HEK293 (cell line): ENCODE results near the gene PER1.

ENCODE experiments used
- CTCF ChIA-PET: fragments of 350-600 bp; formaldehyde crosslinking; extraction: SDS; loops from one replicate; lab custom pipeline; 2021; ENCODE audit warnings: antibody characterized with exemption; lab: Yijun Ruan, JAX
- POLR2A ChIA-PET: fragments of 300-600 bp; formaldehyde crosslinking; extraction: SDS; loops from one replicate; lab custom pipeline; 2020; ENCODE audit warnings: antibody characterized with exemption, inconsistent platforms; lab: Yijun Ruan, JAX
- H3K27ac ChIP-seq: fragments of 200-500 bp; sonication (Bioruptor generic); 2 replicates; pipeline ENCODE4 v1.5.1; 2014; ENCODE audit warnings: low read depth, low read length, control low read depth, inconsistent platforms; ENCODE audit errors: extremely low read depth
- H3K36me3 ChIP-seq, 2 experiments: fragments of 200-500 bp in 1 of 2; sonication (Bioruptor generic) in 1 of 2; 1 replicate in 1 of 2; 2 replicates in 1 of 2; pipeline ENCODE4 v1.5.1; 2014 to 2017; ENCODE audit warnings: inconsistent platforms in 2 of 2, low read length in 2 of 2; ENCODE audit not compliant: control insufficient read depth in 2 of 2, insufficient read depth in 1 of 2
- H3K4me1 ChIP-seq: fragments of 200-500 bp; sonication (Bioruptor generic); 2 replicates; pipeline ENCODE4 v1.5.1; 2014; ENCODE audit warnings: mild to moderate bottlenecking, low read length, inconsistent platforms; ENCODE audit not compliant: control insufficient read depth, insufficient read depth
- H3K4me3 ChIP-seq: 2 replicates; pipeline ENCODE4 v1.5.1; 2011; ENCODE audit warnings: low read depth, mild to moderate bottlenecking, control low read depth, low read length, moderate library complexity
- H3K9me3 ChIP-seq: fragments of 200-500 bp; sonication (Bioruptor generic); 2 replicates; pipeline ENCODE4 v1.5.1; 2014; ENCODE audit warnings: low read depth, low read length, inconsistent platforms; ENCODE audit not compliant: control insufficient read depth, insufficient read depth
- ATF2 ChIP-seq: fragments of 450-650 bp; formaldehyde crosslinking; IDR thresholded peaks from 2 replicates; pipeline ENCODE4 v1.5.1; 2016; ENCODE audit warnings: missing biosample characterization, missing genetic modification characterization, low read depth
- GLIS1 ChIP-seq: fragments of 450-650 bp; formaldehyde crosslinking; IDR thresholded peaks from 2 replicates; pipeline ENCODE4 v1.5.1; 2016; ENCODE audit warnings: missing biosample characterization, missing genetic modification characterization
- PATZ1 ChIP-seq: fragments of 450-650 bp; formaldehyde crosslinking; IDR thresholded peaks from 2 replicates; pipeline ENCODE4 v1.5.1; 2016; ENCODE audit warnings: missing biosample characterization, missing genetic modification characterization
- PRDM1 ChIP-seq: fragments of 450-650 bp; formaldehyde crosslinking; IDR thresholded peaks from 2 replicates; pipeline ENCODE4; 2016; ENCODE audit warnings: missing biosample characterization, missing genetic modification characterization
- RBAK ChIP-seq: fragments of 450-650 bp; formaldehyde crosslinking; IDR thresholded peaks from 2 replicates; pipeline ENCODE4 v1.5.1; 2016; ENCODE audit warnings: missing biosample characterization, missing genetic modification characterization
- TCF7L2 ChIP-seq: IDR thresholded peaks from 2 replicates; pipeline ENCODE4 v1.6.1; 2011; ENCODE audit warnings: low read depth, mild to moderate bottlenecking, inconsistent platforms, low read length, moderate library complexity, borderline replicate concordance
- WT1 ChIP-seq: fragments of 450-650 bp; formaldehyde crosslinking; IDR thresholded peaks from 2 replicates; pipeline ENCODE4 v1.5.1; 2016; ENCODE audit warnings: missing biosample characterization, missing genetic modification characterization
- YY1 ChIP-seq: fragments of 450-650 bp; formaldehyde crosslinking; IDR thresholded peaks from 2 replicates; pipeline ENCODE4 v1.5.1; 2018; ENCODE audit warnings: missing biosample characterization, missing genetic modification characterization
- ZBTB20 ChIP-seq: fragments of 450-650 bp; formaldehyde crosslinking; IDR thresholded peaks from 2 replicates; pipeline ENCODE4 v1.5.1; 2016; ENCODE audit warnings: missing biosample characterization, missing genetic modification characterization
- ZBTB7A ChIP-seq: fragments of 450-650 bp; formaldehyde crosslinking; IDR thresholded peaks from 2 replicates; pipeline ENCODE4 v1.5.1; 2016; ENCODE audit warnings: low read depth, missing biosample characterization, missing genetic modification characterization
- ZFHX2 ChIP-seq: fragments of 450-650 bp; formaldehyde crosslinking; conservative IDR thresholded peaks from 2 replicates; pipeline ENCODE4 v1.5.1; 2016; ENCODE audit warnings: missing biosample characterization, missing genetic modification characterization
- ZFP37 ChIP-seq: fragments of 450-650 bp; formaldehyde crosslinking; IDR thresholded peaks from 2 replicates; pipeline ENCODE4 v1.5.1; 2016; ENCODE audit warnings: missing biosample characterization, missing genetic modification characterization
- ZFP41 ChIP-seq: fragments of 450-650 bp; formaldehyde crosslinking; IDR thresholded peaks from 2 replicates; pipeline ENCODE4 v1.5.1; 2016; ENCODE audit warnings: missing biosample characterization, missing genetic modification characterization, borderline replicate concordance
- ZIC2 ChIP-seq: fragments of 450-650 bp; formaldehyde crosslinking; IDR thresholded peaks from 2 replicates; pipeline ENCODE4 v1.5.1; 2016; ENCODE audit warnings: missing biosample characterization, missing genetic modification characterization
- ZNF10 ChIP-seq: fragments of 450-650 bp; formaldehyde crosslinking; IDR thresholded peaks from 2 replicates; pipeline ENCODE4 v1.5.1; 2017; ENCODE audit warnings: missing biosample characterization, missing genetic modification characterization
- ZNF112 ChIP-seq: fragments of 450-650 bp; formaldehyde crosslinking; IDR thresholded peaks from 2 replicates; pipeline ENCODE4 v1.5.0; 2017; ENCODE audit warnings: missing biosample characterization, missing genetic modification characterization
- ZNF140 ChIP-seq: fragments of 450-650 bp; formaldehyde crosslinking; IDR thresholded peaks from 2 replicates; pipeline ENCODE4 v1.5.1; 2016; ENCODE audit warnings: missing biosample characterization, missing genetic modification characterization
- ZNF174 ChIP-seq: fragments of 450-650 bp; formaldehyde crosslinking; IDR thresholded peaks from 2 replicates; pipeline ENCODE4 v1.5.0; 2017; ENCODE audit warnings: missing biosample characterization, mild to moderate bottlenecking, missing genetic modification characterization
- ZNF184 ChIP-seq: fragments of 450-650 bp; IDR thresholded peaks from 2 replicates; pipeline ENCODE4 v1.5.1; 2018; ENCODE audit warnings: missing biosample characterization, mild to moderate bottlenecking, missing genetic modification characterization
- ZNF426 ChIP-seq: fragments of 450-650 bp; formaldehyde crosslinking; IDR thresholded peaks from 2 replicates; pipeline ENCODE4 v1.5.1; 2017; ENCODE audit warnings: missing biosample characterization, missing genetic modification characterization, mild to moderate bottlenecking, inconsistent platforms, moderate library complexity
- ZNF549 ChIP-seq: fragments of 450-650 bp; IDR thresholded peaks from 2 replicates; pipeline ENCODE4 v1.5.1; 2018; ENCODE audit warnings: missing biosample characterization, missing genetic modification characterization, mild to moderate bottlenecking, inconsistent platforms, moderate library complexity
- ZNF571 ChIP-seq: fragments of 450-650 bp; formaldehyde crosslinking; IDR thresholded peaks from 2 replicates; pipeline ENCODE4 v1.5.0; 2017; ENCODE audit warnings: missing biosample characterization, missing genetic modification characterization
- ZNF664 ChIP-seq: fragments of 450-650 bp; formaldehyde crosslinking; IDR thresholded peaks from 2 replicates; pipeline ENCODE4 v1.5.1; 2016; ENCODE audit warnings: missing biosample characterization, missing genetic modification characterization
- ZNF707 ChIP-seq: fragments of 450-650 bp; formaldehyde crosslinking; IDR thresholded peaks from 2 replicates; pipeline ENCODE4 v1.5.1; 2016; ENCODE audit warnings: missing biosample characterization, missing genetic modification characterization
- ZNF776 ChIP-seq: fragments of 450-650 bp; formaldehyde crosslinking; IDR thresholded peaks from 2 replicates; pipeline ENCODE4 v1.5.0; 2017; ENCODE audit warnings: missing biosample characterization, missing genetic modification characterization, borderline replicate concordance
- ZNF837 ChIP-seq: fragments of 450-650 bp; formaldehyde crosslinking; IDR thresholded peaks from 2 replicates; pipeline ENCODE4 v1.5.1; 2016; ENCODE audit warnings: missing biosample characterization, missing genetic modification characterization
- ZNF843 ChIP-seq: fragments of 450-650 bp; formaldehyde crosslinking; IDR thresholded peaks from 2 replicates; pipeline ENCODE4 v1.5.1; 2016; ENCODE audit warnings: missing biosample characterization, missing genetic modification characterization
- ZXDB ChIP-seq: fragments of 450-650 bp; formaldehyde crosslinking; IDR thresholded peaks from 2 replicates; pipeline ENCODE4 v1.5.1; 2016; ENCODE audit warnings: missing biosample characterization, missing genetic modification characterization
- TF ChIP-seq, protein P1 (sequence below): fragments of 450-650 bp; formaldehyde crosslinking; IDR thresholded peaks from 2 replicates; pipeline ENCODE4 v1.5.1; 2017; ENCODE audit warnings: missing biosample characterization, mild to moderate bottlenecking, missing genetic modification characterization, moderate library complexity
- TF ChIP-seq, protein P2 (sequence below): fragments of 450-650 bp; formaldehyde crosslinking; IDR thresholded peaks from 2 replicates; pipeline ENCODE4 v1.5.1; 2016; ENCODE audit warnings: missing biosample characterization, missing genetic modification characterization, low read depth
- TF ChIP-seq, protein P3 (sequence below): fragments of 450-650 bp; formaldehyde crosslinking; IDR thresholded peaks from 2 replicates; pipeline ENCODE4 v1.5.1; 2016; ENCODE audit warnings: missing biosample characterization, missing genetic modification characterization

The PER1 gene

DNA sequence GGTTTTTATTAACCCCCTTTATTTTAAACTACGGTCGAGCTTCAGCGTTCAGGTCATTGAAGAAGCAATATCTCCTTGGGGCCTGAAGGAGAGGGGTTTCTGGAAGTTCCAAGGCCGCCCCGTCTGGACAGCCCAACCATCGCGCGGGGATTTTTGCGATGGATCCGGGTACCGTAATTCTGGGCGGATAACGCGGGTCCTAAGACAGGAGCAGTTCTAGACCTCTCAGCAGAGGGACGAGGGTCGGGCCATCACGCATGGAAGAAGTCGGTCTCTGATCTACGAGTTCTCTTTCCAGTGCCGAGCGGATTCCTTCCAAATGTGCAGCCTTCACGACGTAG, 34.2 kb upstream of the PER1 start:
- ChIA-PET POLR2A (interaction anchor here (1.0 to 13.9 kb wide), 9 partner anchors 9 to 67 kb away, joined by 4 to 394 read pairs (median 12); partner anchors contain the start of genes AURKB, CTC1, PFAS and TMEM107), CTCF (interaction anchor here (0.6 to 1.5 kb wide), 10 partner anchors 25 to 129 kb away, joined by 3 to 7 read pairs (median 4); no protein-coding TSS in a partner anchor)
- peak overlapping the region; percentile 86 for H3K4me3 ChIP-seq
- no peaks in the 10 kb centered on the region for H3K36me3 ChIP-seq
- H3K27ac ChIP-seq, result peak overlapping the region; percentile 79
- H3K4me1 ChIP-seq, result peaks cover 13% of the 10 kb centered on the region
- no peaks in the 10 kb centered on the region for H3K9me3 ChIP-seq
- TF ChIP-seq ZBTB7A (tag by site-specific recombination) (no peak), ZNF10 (no peak; the same call in 1 of the 2 replicates), ZNF426 (tag by site-specific recombination) (no peak), ZNF140 (tag by site-specific recombination) (no peak), WT1 (tag by site-specific recombination) (no peak), ZBTB20 (tag by site-specific recombination) (peak; percentile 81; the same call in 1 of the 2 replicates), ZNF707 (tag by site-specific recombination) (no peak), YY1 (tag by site-specific recombination) (no peak; the same call in 1 of the 2 replicates), GLIS1 (tag by site-specific recombination) (no peak), ZIC2 (no peak), ZNF112 (tag by site-specific recombination) (no peak), ZFP37 (no peak), ZNF571 (tag by site-specific recombination) (no peak), ZXDB (tag by site-specific recombination) (no peak), ZFHX2 (tag by site-specific recombination) (no peak), ZNF843 (tag by site-specific recombination) (no peak), ZNF174 (tag by site-specific recombination) (no peak), PATZ1 (tag by site-specific recombination) (no peak), ZNF776 (tag by site-specific recombination) (no peak), ZFP41 (tag by site-specific recombination) (no peak), ZNF664 (tag by site-specific recombination) (0 out of 2 replicates have a peak, but pooled peaks have one; percentile 5), TCF7L2 (no peak), ZNF184 (tag by site-specific recombination) (peak; percentile 96), ZNF837 (tag by site-specific recombination) (peak; percentile 88; the same call in 1 of the 2 replicates), ZNF549 (tag by site-specific recombination) (no peak), RBAK (tag by site-specific recombination) (no peak), PRDM1 (no peak), ATF2 (tag by site-specific recombination) (no peak)
- TF ChIP-seq, protein P1, sequence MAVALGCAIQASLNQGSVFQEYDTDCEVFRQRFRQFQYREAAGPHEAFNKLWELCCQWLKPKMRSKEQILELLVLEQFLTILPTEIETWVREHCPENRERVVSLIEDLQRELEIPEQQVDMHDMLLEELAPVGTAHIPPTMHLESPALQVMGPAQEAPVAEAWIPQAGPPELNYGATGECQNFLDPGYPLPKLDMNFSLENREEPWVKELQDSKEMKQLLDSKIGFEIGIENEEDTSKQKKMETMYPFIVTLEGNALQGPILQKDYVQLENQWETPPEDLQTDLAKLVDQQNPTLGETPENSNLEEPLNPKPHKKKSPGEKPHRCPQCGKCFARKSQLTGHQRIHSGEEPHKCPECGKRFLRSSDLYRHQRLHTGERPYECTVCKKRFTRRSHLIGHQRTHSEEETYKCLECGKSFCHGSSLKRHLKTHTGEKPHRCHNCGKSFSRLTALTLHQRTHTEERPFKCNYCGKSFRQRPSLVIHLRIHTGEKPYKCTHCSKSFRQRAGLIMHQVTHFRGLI (tag by site-specific recombination), result peak; percentile 96; the same call in 1 of the 2 replicates
- TF ChIP-seq, protein P2, sequence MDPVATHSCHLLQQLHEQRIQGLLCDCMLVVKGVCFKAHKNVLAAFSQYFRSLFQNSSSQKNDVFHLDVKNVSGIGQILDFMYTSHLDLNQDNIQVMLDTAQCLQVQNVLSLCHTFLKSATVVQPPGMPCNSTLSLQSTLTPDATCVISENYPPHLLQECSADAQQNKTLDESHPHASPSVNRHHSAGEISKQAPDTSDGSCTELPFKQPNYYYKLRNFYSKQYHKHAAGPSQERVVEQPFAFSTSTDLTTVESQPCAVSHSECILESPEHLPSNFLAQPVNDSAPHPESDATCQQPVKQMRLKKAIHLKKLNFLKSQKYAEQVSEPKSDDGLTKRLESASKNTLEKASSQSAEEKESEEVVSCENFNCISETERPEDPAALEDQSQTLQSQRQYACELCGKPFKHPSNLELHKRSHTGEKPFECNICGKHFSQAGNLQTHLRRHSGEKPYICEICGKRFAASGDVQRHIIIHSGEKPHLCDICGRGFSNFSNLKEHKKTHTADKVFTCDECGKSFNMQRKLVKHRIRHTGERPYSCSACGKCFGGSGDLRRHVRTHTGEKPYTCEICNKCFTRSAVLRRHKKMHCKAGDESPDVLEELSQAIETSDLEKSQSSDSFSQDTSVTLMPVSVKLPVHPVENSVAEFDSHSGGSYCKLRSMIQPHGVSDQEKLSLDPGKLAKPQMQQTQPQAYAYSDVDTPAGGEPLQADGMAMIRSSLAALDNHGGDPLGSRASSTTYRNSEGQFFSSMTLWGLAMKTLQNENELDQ (tag by site-specific recombination), result no peak
- TF ChIP-seq, protein P3, sequence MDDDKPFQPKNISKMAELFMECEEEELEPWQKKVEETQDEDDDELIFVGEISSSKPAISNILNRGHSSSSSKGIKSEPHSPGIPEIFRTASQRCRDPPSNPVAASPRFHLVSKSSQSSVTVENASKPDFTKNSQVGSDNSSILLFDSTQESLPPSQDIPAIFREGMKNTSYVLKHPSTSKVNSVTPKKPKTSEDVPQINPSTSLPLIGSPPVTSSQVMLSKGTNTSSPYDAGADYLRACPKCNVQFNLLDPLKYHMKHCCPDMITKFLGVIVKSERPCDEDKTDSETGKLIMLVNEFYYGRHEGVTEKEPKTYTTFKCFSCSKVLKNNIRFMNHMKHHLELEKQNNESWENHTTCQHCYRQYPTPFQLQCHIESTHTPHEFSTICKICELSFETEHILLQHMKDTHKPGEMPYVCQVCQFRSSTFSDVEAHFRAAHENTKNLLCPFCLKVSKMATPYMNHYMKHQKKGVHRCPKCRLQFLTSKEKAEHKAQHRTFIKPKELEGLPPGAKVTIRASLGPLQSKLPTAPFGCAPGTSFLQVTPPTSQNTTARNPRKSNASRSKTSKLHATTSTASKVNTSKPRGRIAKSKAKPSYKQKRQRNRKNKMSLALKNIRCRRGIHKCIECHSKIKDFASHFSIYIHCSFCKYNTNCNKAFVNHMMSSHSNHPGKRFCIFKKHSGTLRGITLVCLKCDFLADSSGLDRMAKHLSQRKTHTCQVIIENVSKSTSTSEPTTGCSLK (tag by site-specific recombination), result no peak
